K562 (cell line): Measurements from ENCODE around the gene CAMP. TPM values are rescaled to one million over a fixed set of nuclear protein-coding genes. Genes with fewer than 3 reads are reported as not detected.

Experiments used
- BDP1 ChIP-seq: IDR thresholded peaks from 3 replicates; pipeline ENCODE4 v1.6.1; 2011; ENCODE audit not compliant: insufficient read length, insufficient read depth
- ERF ChIP-seq: fragments of 450-650 bp; formaldehyde crosslinking; IDR thresholded peaks from 2 replicates; pipeline ENCODE4 v1.4.0; 2020; ENCODE audit warnings: mild to moderate bottlenecking, mixed read lengths
- HMBOX1 ChIP-seq: sonication (generic); IDR thresholded peaks from 2 replicates; pipeline ENCODE4 v1.6.1; 2016
- NFXL1 ChIP-seq: fragments of 450-650 bp; formaldehyde crosslinking; IDR thresholded peaks from 2 replicates; pipeline ENCODE4 v1.4.0; 2021; ENCODE audit warnings: mild to moderate bottlenecking
- NRF1 ChIP-seq, 2 experiments: fragments of 450-650 bp; IDR thresholded peaks in 1 of 2; conservative IDR thresholded peaks in 1 of 2; 2 replicates each; pipeline ENCODE4 v1.6.1; 2014; ENCODE audit warnings: mild to moderate bottlenecking in 2 of 2
- NUFIP1 ChIP-seq: fragments of 450-650 bp; IDR thresholded peaks from 2 replicates; pipeline ENCODE4 v1.6.1; 2018; ENCODE audit not compliant: partially characterized antibody
- POLR2B ChIP-seq: fragments of 450-650 bp; IDR thresholded peaks from 2 replicates; pipeline ENCODE4 v1.6.1; 2018; ENCODE audit warnings: low read depth; ENCODE audit not compliant: partially characterized antibody
- RAD21 ChIP-seq, 2 experiments: fragments of 250-450 bp in 1 of 2; fragments of 450-650 bp in 1 of 2; sonication (Bioruptor Pico) in 1 of 2; formaldehyde crosslinking in 1 of 2; IDR thresholded peaks in 1 of 2; conservative IDR thresholded peaks in 1 of 2; 2 replicates each; pipeline versions ENCODE4 v1.4.0 to v1.8.0; 2020 to 2022; ENCODE audit warnings: mild to moderate bottlenecking in 2 of 2, moderate library complexity in 1 of 2
- SMAD3 ChIP-seq: fragments of 450-650 bp; formaldehyde crosslinking; conservative IDR thresholded peaks from 2 replicates; pipeline ENCODE4 v1.4.0; 2020; ENCODE audit warnings: mild to moderate bottlenecking
- SMAD4 ChIP-seq: fragments of 250-450 bp; sonication (Bioruptor Pico); conservative IDR thresholded peaks from 2 replicates; pipeline ENCODE4 v1.8.0; 2021; ENCODE audit warnings: inconsistent platforms, mild to moderate bottlenecking, moderate library complexity
- TGIF2 ChIP-seq: sonication (generic); formaldehyde crosslinking; IDR thresholded peaks from 2 replicates; pipeline ENCODE4 v1.8.1; 2022; ENCODE audit warnings: mild to moderate bottlenecking, missing genetic modification reagents, moderate library complexity
- VEZF1 ChIP-seq: fragments of 200-800 bp; sonication (Bioruptor generic); IDR thresholded peaks from 2 replicates; pipeline ENCODE4 v1.6.1; 2017; ENCODE audit warnings: missing genetic modification characterization, missing compliant biosample characterization
- ZFX ChIP-seq: sonication (generic); formaldehyde crosslinking; IDR thresholded peaks from 2 replicates; pipeline ENCODE4 v1.8.0; 2022; ENCODE audit warnings: mild to moderate bottlenecking, missing genetic modification reagents, moderate library complexity
- ZKSCAN1 ChIP-seq: fragments of 150-350 bp; IDR thresholded peaks from 2 replicates; pipeline ENCODE4 v1.6.1; 2016; ENCODE audit warnings: low read depth, low read length
- ZNF133 ChIP-seq: fragments of 250-450 bp; sonication (Bioruptor Pico); IDR thresholded peaks from 2 replicates; pipeline ENCODE4 v1.4.0; 2020; ENCODE audit warnings: mild to moderate bottlenecking
- ZNF143 ChIP-seq: sonication (generic); formaldehyde crosslinking; IDR thresholded peaks from 2 replicates; pipeline ENCODE4 v1.9.0; 2022; ENCODE audit warnings: mild to moderate bottlenecking, missing genetic modification reagents
- ZNF407 ChIP-seq: fragments of 450-650 bp; IDR thresholded peaks from 2 replicates; pipeline ENCODE4 v1.6.1; 2016; ENCODE audit warnings: low read depth
- ZNF561 ChIP-seq: fragments of 450-650 bp; formaldehyde crosslinking; conservative IDR thresholded peaks from 2 replicates; pipeline ENCODE4 v1.4.0; 2020; ENCODE audit warnings: mild to moderate bottlenecking, moderate library complexity
- polyA plus RNA-seq, 8 experiments: library from polyadenylated mRNA; depleted of rRNA in 4 of 8; stranded (reverse) in 5 of 8; unstranded in 3 of 8; fragments of >200 nt; fragmentation: Nextera tagmentation in 2 of 8; fragmentation: Illumina TruSeq in 1 of 8; extraction: Ambion mirVana in 2 of 8; extraction: Trizol in 1 of 8; gene quantifications; 2 replicates each; pipeline versions ENCODE4 v1.2.1 to v1.2.3, GENCODE V29; 2011 to 2014; ENCODE audit warnings: inconsistent platforms in 1 of 8, missing spikeins in 1 of 8
- total RNA-seq, 7 experiments: library from RNA; depleted of rRNA in 6 of 7; stranded (reverse); fragments of >200 nt in 6 of 7; fragmentation: Illumina TruSeq in 2 of 7; extraction: Trizol in 2 of 7; gene quantifications; 2 replicates each; pipeline versions ENCODE4 v1.2.1 to v1.2.3, GENCODE V29; 2011 to 2021; ENCODE audit warnings: low replicate concordance in 1 of 7

The CAMP gene
- total and polyA plus RNA-seq, 9 of the 15 experiments (the other 6 are each of a cell fraction or from before 2014, with no cell fraction given), result 0.22 TPM; not detected in 8

- no peak for TF ChIP-seq ZNF407
- TF ChIP-seq ZNF143 (CRISPR knock-in tag), result peak; percentile 87
- no peak for TF ChIP-seq HMBOX1
- TF ChIP-seq VEZF1, result peak; percentile 68
- peak; percentile 64 to 68 for TF ChIP-seq NRF1 (conservative IDR thresholded peaks at IDR 0.05 in 1 of 2, IDR thresholded peaks at IDR 0.05 in 1 of 2)
- TF ChIP-seq SMAD3, result no peak
- TF ChIP-seq TGIF2 (CRISPR knock-in tag), result no peak; the same call in 1 of the 2 replicates
- TF ChIP-seq NUFIP1, result no peak
- no peak for TF ChIP-seq RAD21 (CRISPR knock-in tag; conservative IDR thresholded peaks at IDR 0.05 in 1 of 2, IDR thresholded peaks at IDR 0.05 in 1 of 2)
- TF ChIP-seq ERF, result no peak
- no peak for TF ChIP-seq ZNF133
- no peak for TF ChIP-seq ZKSCAN1
- TF ChIP-seq POLR2B, result peak; percentile 38
- no peak for TF ChIP-seq NFXL1 (CRISPR knock-in tag)
- peak; percentile 86 for TF ChIP-seq ZFX (CRISPR knock-in tag)
- no peak for TF ChIP-seq ZNF561 (CRISPR knock-in tag)
- no peak for TF ChIP-seq SMAD4 (CRISPR knock-in tag)
- no peak for TF ChIP-seq BDP1
These were observed 34.8 kb upstream of the CAMP start, which contains the start of gene CDC25A (continued) for GRCh38 chr3:48188266-48189201.
